HL-60/S4 treated with phorbol 12-myristate 13-acetate at 8.2 ng/mL for 4 days and 3 days (cell line): ENCODE results near the gene SLC22A23.

Experiments
- in situ Hi-C: fragments of 300-500 bp; cut with MboI; formaldehyde crosslinking; loops from 2 replicates; pipeline ENCODE4 v1.15.0; 2022; ENCODE audit warnings: low sequenced_read_pairs

Gene SLC22A23

GRCh38 chr6:3233904-3234303 lies 222.9 kb downstream of the SLC22A23 start:
- in situ Hi-C loops = no loop called here

DNA sequence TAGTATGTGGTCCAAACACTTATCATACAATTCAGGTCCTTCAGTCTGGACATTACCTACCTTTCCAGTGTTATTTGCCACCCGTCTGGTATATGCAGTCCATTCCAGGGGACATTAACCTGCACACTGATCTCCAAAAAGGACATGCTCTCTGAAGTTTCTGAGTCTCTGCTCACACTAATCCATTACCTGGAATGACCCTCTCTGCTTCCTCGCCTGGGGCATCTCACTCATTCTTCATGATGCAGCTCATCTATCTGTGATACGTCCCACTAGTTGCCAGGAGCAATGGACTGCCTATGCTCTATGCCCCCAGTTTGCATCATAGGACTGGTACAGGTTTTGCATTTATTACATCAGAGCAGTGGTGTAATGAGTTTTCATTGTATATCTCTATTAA lies 223.5 kb downstream of the SLC22A23 start:
- in situ Hi-C loops = no loop called here

GRCh38 chr6:3232017-3232945 lies 224.6 kb downstream of the SLC22A23 start:
- in situ Hi-C loops = no loop called here

DNA sequence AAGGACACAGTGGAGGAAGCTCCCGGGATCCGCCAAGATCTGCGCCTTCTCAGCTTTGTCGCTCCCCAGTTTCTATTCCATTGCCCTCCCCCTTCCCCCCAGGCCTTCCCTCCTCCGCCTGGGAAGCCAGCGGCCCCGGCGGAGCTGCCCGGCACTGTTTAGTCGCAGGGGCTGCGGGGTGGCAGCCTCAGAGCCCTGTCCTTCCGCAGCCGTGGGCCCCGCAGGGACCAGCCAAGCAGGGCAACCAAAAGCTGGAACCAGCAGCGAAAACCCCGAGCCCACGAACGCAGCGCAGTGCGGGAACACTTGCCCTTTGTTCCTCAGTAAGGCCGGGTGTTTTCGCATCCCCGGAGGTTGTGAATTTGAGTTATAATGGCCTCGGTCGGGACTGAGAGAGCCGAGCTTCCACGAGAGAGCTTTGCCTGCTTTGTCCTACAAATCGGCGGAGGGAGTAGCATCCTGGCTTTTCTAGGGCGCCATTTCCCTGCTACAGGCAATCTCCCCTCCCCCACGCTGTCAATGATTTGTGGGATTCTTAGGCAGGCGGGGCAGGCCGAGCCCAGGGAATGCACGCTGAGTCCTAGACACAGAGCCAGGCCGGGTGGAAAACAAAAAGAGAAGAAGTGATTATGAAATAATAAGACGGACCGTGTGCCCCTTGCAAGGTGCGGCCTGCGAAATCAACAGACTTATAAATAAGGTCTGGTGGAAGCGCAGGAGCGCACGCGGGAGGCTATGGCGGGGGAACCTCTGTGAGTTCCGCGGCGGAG lies 225.4 kb downstream of the SLC22A23 start:
- in situ Hi-C loops = no loop called here

- in situ Hi-C loops = no loop called here
Measured at GRCh38 chr6:3230900-3231246, 226.0 kb downstream of the SLC22A23 start.

DNA sequence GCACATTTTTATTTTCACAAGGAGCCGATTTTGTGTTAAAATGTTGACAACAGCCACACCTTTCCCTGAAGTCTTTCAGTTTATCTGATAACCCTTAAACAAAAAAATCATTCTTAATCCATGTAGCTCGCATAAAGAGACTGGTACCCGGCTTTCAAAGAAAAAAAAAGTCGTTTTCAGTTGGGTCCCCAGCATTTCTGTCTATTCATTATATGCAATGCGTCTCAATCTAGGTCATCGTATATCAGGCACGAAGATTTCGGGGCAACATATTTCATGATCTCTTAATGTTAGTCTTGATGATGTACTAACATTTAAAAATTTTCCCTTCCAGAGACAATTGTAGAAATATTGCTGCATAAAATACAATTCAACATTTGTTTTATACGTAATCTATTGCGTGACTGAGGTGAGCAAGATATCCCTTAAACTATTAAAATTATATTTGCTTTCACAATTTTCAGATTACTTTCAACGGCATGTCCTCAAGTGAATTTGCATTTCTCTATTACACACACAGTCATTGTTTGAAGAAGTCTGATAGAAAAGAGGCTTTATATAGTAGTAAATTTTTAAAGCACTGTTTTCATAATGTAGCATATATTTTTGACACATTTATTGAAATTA lies 226.5 kb downstream of the SLC22A23 start:
- in situ Hi-C loops = no loop called here

- in situ Hi-C loops = no loop called here
Measured at GRCh38 chr6:3229566-3230178, 227.2 kb downstream of the SLC22A23 start.

GRCh38 chr6:3228771-3229565 lies 227.9 kb downstream of the SLC22A23 start:
- in situ Hi-C loops = no loop called here

DNA sequence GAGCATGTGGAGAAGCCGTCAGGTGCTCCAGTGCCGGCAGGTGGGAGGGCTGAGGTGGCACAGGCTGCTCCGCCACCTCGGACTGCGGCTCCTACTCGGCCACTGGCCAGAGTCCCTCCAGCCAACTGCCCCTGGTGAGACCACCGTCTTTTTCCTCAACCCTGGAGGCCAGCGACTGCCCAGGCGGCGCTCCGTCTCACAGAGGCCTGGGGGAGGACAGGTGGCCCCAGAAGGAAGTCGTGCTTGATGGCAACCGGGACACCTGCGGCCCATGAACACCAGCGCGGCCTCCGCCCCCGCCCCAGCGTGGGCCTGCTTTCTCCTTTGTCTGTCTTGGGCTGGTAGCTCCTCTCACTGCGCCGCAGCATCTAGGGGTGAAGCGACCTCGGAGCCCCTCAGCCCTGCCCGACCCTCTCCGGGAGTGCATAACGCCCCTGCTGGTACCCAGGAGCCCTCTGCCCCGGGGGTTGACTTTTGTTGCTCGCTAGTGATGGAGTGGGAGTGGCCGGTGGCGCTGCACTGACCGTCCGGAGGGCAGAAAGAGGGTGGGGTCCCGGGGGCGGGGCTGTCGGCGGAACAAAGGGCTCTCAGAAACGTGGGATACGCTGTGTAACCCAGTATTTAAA lies 228.7 kb downstream of the SLC22A23 start:
- in situ Hi-C loops = no loop called here

- in situ Hi-C loops = no loop called here
Measured at GRCh38 chr6:3227363-3228045, 229.3 kb downstream of the SLC22A23 start, which contains the start of gene TUBB2B. Gene TUBB2B, minus strand, starts transcription at chr6:3227653. Its CDS starts 110 bp downstream, at chr6:3227543.

DNA sequence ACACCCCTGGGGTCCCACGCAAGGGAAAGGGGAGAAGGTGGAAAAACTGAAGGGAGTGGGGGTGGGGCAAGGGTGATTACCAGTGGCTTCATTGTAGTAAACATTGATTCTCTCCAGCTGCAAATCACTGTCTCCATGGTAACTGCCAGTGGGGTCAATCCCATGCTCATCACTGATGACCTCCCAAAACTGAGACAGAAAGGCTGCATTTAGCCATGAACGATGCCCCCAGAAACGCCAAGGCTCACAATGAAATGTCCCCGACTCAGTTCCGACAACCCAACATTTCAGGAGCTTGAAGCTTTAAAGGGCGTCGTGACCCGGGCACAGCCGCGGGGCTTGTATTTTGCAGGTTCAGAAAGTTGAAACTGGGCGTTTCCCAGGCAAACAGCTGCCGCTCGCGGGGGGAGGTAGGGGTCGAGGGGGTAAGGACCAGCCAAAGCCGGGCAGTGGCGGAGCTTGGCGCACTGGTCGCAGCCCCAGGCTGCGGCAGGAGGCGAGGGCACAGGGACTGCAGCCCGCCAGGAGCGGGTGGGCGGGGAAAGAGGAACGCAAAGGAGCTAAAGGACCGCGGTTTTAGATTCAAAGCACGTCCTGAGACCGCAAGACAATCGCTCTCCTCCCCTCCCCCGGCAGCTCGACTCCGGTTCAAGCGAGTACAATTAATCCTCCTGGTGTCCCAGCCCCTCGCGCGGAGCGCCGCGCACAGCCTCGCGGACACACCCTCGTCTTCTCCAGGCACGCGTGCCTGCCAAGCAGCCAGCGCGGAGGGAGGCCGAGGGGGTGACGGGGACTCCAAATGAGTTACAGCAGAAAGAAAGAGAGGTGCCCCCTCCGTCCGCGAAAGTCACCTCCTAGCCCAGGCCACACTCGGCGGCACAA lies 230.1 kb downstream of the SLC22A23 start:
- in situ Hi-C loops = no loop called here

DNA sequence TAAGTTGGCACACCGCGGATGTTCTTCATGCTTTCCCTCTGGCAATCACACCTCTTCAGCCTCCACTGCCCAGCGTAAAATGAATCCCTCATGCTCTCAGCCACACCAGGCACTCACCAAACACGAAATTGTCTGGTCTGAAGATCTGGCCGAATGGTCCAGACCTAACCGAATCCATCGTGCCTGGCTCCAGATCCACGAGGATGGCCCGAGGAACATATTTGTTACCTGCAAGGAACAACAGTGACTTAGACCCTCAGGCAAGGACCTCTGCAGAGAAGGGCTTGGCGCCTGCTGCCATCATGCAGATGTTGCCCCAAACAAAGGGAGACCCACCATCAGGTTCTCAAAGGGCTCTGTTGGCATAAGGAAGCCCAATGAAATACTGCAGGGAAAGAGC lies 230.8 kb downstream of the SLC22A23 start:
- in situ Hi-C loops = no loop called here

GRCh38 chr6:3222506-3223038 lies 234.3 kb downstream of the SLC22A23 start:
- in situ Hi-C loops = no loop called here

DNA sequence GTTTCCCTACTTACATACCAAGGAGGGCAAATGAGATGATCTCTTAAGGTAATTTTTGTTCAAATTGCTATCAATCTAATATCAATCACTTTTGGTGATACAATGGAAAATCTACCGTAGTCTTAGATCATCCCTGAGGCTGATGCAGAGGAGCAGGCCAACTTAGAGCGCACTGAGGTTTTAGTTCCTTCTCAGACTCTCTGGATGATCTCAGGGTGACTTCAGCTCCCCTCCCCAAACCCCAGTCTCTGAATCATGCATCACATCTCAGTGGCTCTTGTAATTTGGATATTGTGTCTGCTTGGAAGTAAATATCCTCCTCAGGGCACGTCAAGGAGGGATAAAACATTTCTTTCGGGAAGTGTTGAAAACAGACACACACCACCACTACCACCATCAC lies 235.3 kb downstream of the SLC22A23 start:
- in situ Hi-C loops = no loop called here

GRCh38 chr6:3220366-3220765 lies 236.5 kb downstream of the SLC22A23 start:
- in situ Hi-C loops = no loop called here
